ENCODE results near the gene TMEM131L. TPM values are rescaled to one million over a fixed set of nuclear protein-coding genes. Genes with fewer than 3 reads are reported as not detected.
A peak's percentile ranks its signal among the peaks of the same experiment; 100 is the strongest.
"Not testable (repeated sequence)": the region's sequence is repeated elsewhere in the genome, so short reads cannot be mapped to it uniquely, and the experiment has no call there.

Gene TMEM131L
- total and polyA plus RNA-seq, 5 experiments from 2014 or later = 13.8 to 72.6 (median 32.9) TPM

GRCh38 chr4:153661908-153662307, 195.7 kb downstream of the TMEM131L start:
- Mint-ChIP-seq H3K4me3 (no peak overlapping the region), H3K36me3 (peaks cover 0 to 10% (median 4%) of the 10 kb centered on the region in 3 donors), H3K27me3 (peaks cover 0 to 10% (median 5%) of the 10 kb centered on the region in 5 donors), H3K27ac (no peak overlapping the region), H3K9me3 (peaks cover 0 to 18% (median 5%) of the 10 kb centered on the region in 9 donors), H3K4me1 (peaks cover 0 to 4% (median 0%) of the 10 kb centered on the region in 4 donors)
- DNase-seq (no peak), ATAC-seq (no peak)
- POLR2A ChIA-PET = no interaction called here

GRCh38 chr4:153663667-153664066, 197.5 kb downstream of the TMEM131L start:
- POLR2A ChIA-PET = no interaction called here
- H3K27ac Mint-ChIP-seq = no peak overlapping the region
- H3K9me3 Mint-ChIP-seq = peaks cover 0 to 18% (median 5%) of the 10 kb centered on the region in 9 donors
- no peak overlapping the region for H3K4me3 Mint-ChIP-seq
- H3K36me3 Mint-ChIP-seq = peaks cover 0 to 10% (median 4%) of the 10 kb centered on the region in 3 donors
- no peak for DNase-seq
- no peak for ATAC-seq
- peaks cover 3 to 21% (median 10%) of the 10 kb centered on the region in 5 donors for H3K27me3 Mint-ChIP-seq
- H3K4me1 Mint-ChIP-seq = peaks cover 0 to 4% (median 0%) of the 10 kb centered on the region in 4 donors

- H3K9me3 Mint-ChIP-seq = peaks cover 0 to 18% (median 5%) of the 10 kb centered on the region in 9 donors
- H3K4me3 Mint-ChIP-seq, DNase-seq, H3K27ac Mint-ChIP-seq, H3K36me3 Mint-ChIP-seq, ATAC-seq, H3K4me1 Mint-ChIP-seq, POLR2A ChIA-PET: not testable (repeated sequence)
- H3K27me3 Mint-ChIP-seq = peaks cover 0 to 19% (median 11%) of the 10 kb centered on the region in 5 donors
These were observed 200.3 kb downstream of the TMEM131L start for GRCh38 chr4:153666505-153666904.

GRCh38 chr4:153668647-153669046, 202.5 kb downstream of the TMEM131L start:
- Mint-ChIP-seq H3K4me3 (no peak overlapping the region), H3K36me3 (no peaks in the 10 kb centered on the region), H3K9me3 (peaks cover 0 to 6% (median 0%) of the 10 kb centered on the region in 9 donors), H3K4me1 (no peaks in the 10 kb centered on the region), H3K27me3 (peaks cover 0 to 19% (median 11%) of the 10 kb centered on the region in 5 donors), H3K27ac (peak overlapping the region in 1 of 10 donors; percentile 0)
- no peak for DNase-seq
- POLR2A ChIA-PET = no interaction called here
- no peak for ATAC-seq

- no peak for ATAC-seq
- Mint-ChIP-seq H3K9me3 (peaks cover 2 to 13% (median 8%) of the 10 kb centered on the region in 9 donors), H3K27me3 (peaks cover 0 to 19% (median 11%) of the 10 kb centered on the region in 5 donors), H3K4me3 (no peak overlapping the region), H3K36me3 (peaks cover 0 to 4% (median 2%) of the 10 kb centered on the region in 3 donors), H3K4me1 (no peaks in the 10 kb centered on the region), H3K27ac (no peak overlapping the region)
- POLR2A ChIA-PET = interaction anchor here (0.7 kb wide), 1 partner anchor 274 kb away, joined by 3 read pairs; no protein-coding TSS in a partner anchor
- no peak for DNase-seq
These were observed 203.7 kb downstream of the TMEM131L start for GRCh38 chr4:153669838-153670237.

- Mint-ChIP-seq H3K9me3 (peaks cover 6 to 34% (median 24%) of the 10 kb centered on the region in 9 donors), H3K4me1 (no peaks in the 10 kb centered on the region), H3K27me3 (peaks cover 0 to 8% (median 3%) of the 10 kb centered on the region in 5 donors), H3K36me3 (peaks cover 0 to 22% (median 8%) of the 10 kb centered on the region in 3 donors), H3K27ac (no peak overlapping the region), H3K4me3 (no peak overlapping the region)
- no peak for DNase-seq
- no peak for ATAC-seq
- POLR2A ChIA-PET = interaction anchor here (0.5 kb wide), 1 partner anchor 727 kb away, joined by 3 read pairs; no protein-coding TSS in a partner anchor
These were observed 210.3 kb downstream of the TMEM131L start for GRCh38 chr4:153676486-153676885.

GRCh38 chr4:153676984-153677383, 210.8 kb downstream of the TMEM131L start:
- Mint-ChIP-seq H3K27me3 (peaks cover 0 to 10% (median 3%) of the 10 kb centered on the region in 5 donors), H3K4me3 (no peak overlapping the region), H3K27ac (no peak overlapping the region), H3K9me3 (peaks cover 6 to 34% (median 24%) of the 10 kb centered on the region in 9 donors), H3K36me3 (peaks cover 0 to 22% (median 8%) of the 10 kb centered on the region in 3 donors), H3K4me1 (no peaks in the 10 kb centered on the region)
- POLR2A ChIA-PET = interaction anchor here (0.5 kb wide), 1 partner anchor 727 kb away, joined by 3 read pairs; no protein-coding TSS in a partner anchor
- ATAC-seq (no peak), DNase-seq (no peak)

GRCh38 chr4:153679486-153679885, 213.3 kb downstream of the TMEM131L start:
- no peak for ATAC-seq
- Mint-ChIP-seq H3K4me3 (no peak overlapping the region), H3K27me3 (peaks cover 7 to 18% (median 14%) of the 10 kb centered on the region in 5 donors), H3K4me1 (peaks cover 5 to 13% (median 7%) of the 10 kb centered on the region in 4 donors), H3K9me3 (peaks cover 6 to 26% (median 18%) of the 10 kb centered on the region in 9 donors), H3K27ac (no peak overlapping the region), H3K36me3 (peaks cover 0 to 22% (median 8%) of the 10 kb centered on the region in 3 donors)
- POLR2A ChIA-PET = no interaction called here
- no peak for DNase-seq

- DNase-seq = no peak
- H3K4me1 Mint-ChIP-seq = peaks cover 10 to 24% (median 15%) of the 10 kb centered on the region in 4 donors
- peaks cover 0 to 13% (median 7%) of the 10 kb centered on the region in 9 donors for H3K9me3 Mint-ChIP-seq
- peak overlapping the region; percentile 65 to 92 (median 80) for H3K4me3 Mint-ChIP-seq
- POLR2A ChIA-PET = no interaction called here
- H3K36me3 Mint-ChIP-seq = peaks cover 4 to 11% (median 8%) of the 10 kb centered on the region in 3 donors
- peaks cover 7 to 19% (median 14%) of the 10 kb centered on the region in 5 donors for H3K27me3 Mint-ChIP-seq
- H3K27ac Mint-ChIP-seq = peak overlapping the region in 4 of 10 donors; percentile 5 to 69 (median 24)
- ATAC-seq = no peak
These were observed 217.6 kb downstream of the TMEM131L start for GRCh38 chr4:153683763-153684181.

GRCh38 chr4:153684182-153684970, 218.2 kb downstream of the TMEM131L start, which contains the start of gene TLR2:
Gene TLR2 (plus strand): TSS chr4:153684280. CDS start chr4:153702908, 18,628 bp downstream.
- peaks cover 10 to 24% (median 15%) of the 10 kb centered on the region in 4 donors for H3K4me1 Mint-ChIP-seq
- POLR2A ChIA-PET = no interaction called here
- H3K27ac Mint-ChIP-seq = peak within 1 kb of the TSS in 8 of 10 donors; percentile 9 to 85 (median 66)
- H3K9me3 Mint-ChIP-seq = peaks cover 0 to 18% (median 11%) of the 10 kb centered on the region in 9 donors
- peak within 1 kb of the TSS; percentile 76 to 92 (median 88) for H3K4me3 Mint-ChIP-seq
- peak; percentile 90 to 93 for ATAC-seq
- peaks cover 7 to 19% (median 13%) of the 10 kb centered on the region in 5 donors for H3K27me3 Mint-ChIP-seq
- peak; percentile 24 to 80 (median 60) for DNase-seq
- H3K36me3 Mint-ChIP-seq = peaks cover 10 to 17% (median 14%) of the 10 kb centered on the region in 3 donors

- H3K27me3 Mint-ChIP-seq = peaks cover 7 to 19% (median 13%) of the 10 kb centered on the region in 5 donors
- peak overlapping the region; percentile 76 to 92 (median 88) for H3K4me3 Mint-ChIP-seq
- peak in 1 of 2 donors; percentile 29 for ATAC-seq
- peak overlapping the region in 7 of 10 donors; percentile 53 to 85 (median 68) for H3K27ac Mint-ChIP-seq
- peak in 3 of 10 donors; percentile 1 to 17 (median 3) for DNase-seq
- H3K4me1 Mint-ChIP-seq = peaks cover 10 to 24% (median 15%) of the 10 kb centered on the region in 4 donors
- POLR2A ChIA-PET = no interaction called here
- H3K9me3 Mint-ChIP-seq = peaks cover 0 to 24% (median 17%) of the 10 kb centered on the region in 9 donors
- H3K36me3 Mint-ChIP-seq = peaks cover 16 to 23% (median 20%) of the 10 kb centered on the region in 3 donors
These were observed 218.8 kb downstream of the TMEM131L start for GRCh38 chr4:153684971-153685371.
